Daoy (cell line): ENCODE data around the gene RPP30. TPM values are rescaled to one million over a fixed set of nuclear protein-coding genes. Genes with fewer than 3 reads are reported as not detected.
"Not testable (repeated sequence)": the region's sequence is repeated elsewhere in the genome, so short reads cannot be mapped to it uniquely, and the experiment has no call there.

ENCODE experiments used
- DNase-seq: peaks from one replicate; pipeline ENCODE4 v3.0.0-alpha.2; 2015; ENCODE audit warnings: low read depth
- total RNA-seq: library from RNA; depleted of rRNA; stranded (reverse); fragments of >200 nt; shearing (Covaris generic); gene quantifications from 2 replicates; pipeline ENCODE4 v1.2.3, GENCODE V29; 2014

The RPP30 gene
- total RNA-seq, 1 experiment from 2014 or later, result 76.5 TPM

GRCh38 chr10:90871279-90871765, 452 bp upstream of the RPP30 start:
- DNase-seq, result peak; percentile 66

GRCh38 chr10:90872648-90873020, 860 bp downstream of the RPP30 start:
- DNase-seq, result no peak

- DNase-seq, result no peak
These were observed 7.3 kb downstream of the RPP30 start for GRCh38 chr10:90879062-90879461.

GRCh38 chr10:90880059-90880719, 8.4 kb downstream of the RPP30 start:
- peak; percentile 10 for DNase-seq

GRCh38 chr10:90884431-90884830, 12.7 kb downstream of the RPP30 start:
- DNase-seq, result no peak

- DNase-seq, result no peak
These were observed 13.4 kb downstream of the RPP30 start for GRCh38 chr10:90885176-90885575.

- DNase-seq, result no peak
These were observed 15.8 kb downstream of the RPP30 start for GRCh38 chr10:90887555-90887954.

- DNase-seq, result no peak
These were observed 16.6 kb downstream of the RPP30 start for GRCh38 chr10:90888387-90888786.

GRCh38 chr10:90889636-90890035, 17.9 kb downstream of the RPP30 start:
- DNase-seq, result no peak

GRCh38 chr10:90890347-90890746, 18.6 kb downstream of the RPP30 start:
- no peak for DNase-seq

- no peak for DNase-seq
These were observed 21.4 kb downstream of the RPP30 start for GRCh38 chr10:90893190-90893589.

- DNase-seq, result not testable (repeated sequence)
These were observed 25.1 kb downstream of the RPP30 start for GRCh38 chr10:90896916-90897315.

- no peak for DNase-seq
These were observed 34.2 kb downstream of the RPP30 start for GRCh38 chr10:90905925-90906324.

GRCh38 chr10:90906596-90906995, 34.8 kb downstream of the RPP30 start:
- DNase-seq, result no peak

- DNase-seq, result peak; percentile 64
These were observed 39.6 kb downstream of the RPP30 start for GRCh38 chr10:90911133-90912051.

- DNase-seq, result no peak
These were observed 40.4 kb downstream of the RPP30 start for GRCh38 chr10:90912174-90912573.

GRCh38 chr10:90912854-90913479, 41.2 kb downstream of the RPP30 start:
- no peak for DNase-seq

- DNase-seq, result no peak
These were observed 42.1 kb downstream of the RPP30 start for GRCh38 chr10:90913774-90914420.

- no peak for DNase-seq
These were observed 43.4 kb downstream of the RPP30 start for GRCh38 chr10:90914992-90915765.

- DNase-seq, result no peak
These were observed 43.9 kb downstream of the RPP30 start for GRCh38 chr10:90915766-90916075.
